Measurements from ENCODE around the gene ASB15.
A peak's percentile ranks its signal among the peaks of the same experiment; 100 is the strongest.

Gene ASB15

GRCh38 chr7:123682690-123683089 is 81.1 kb downstream of the ASB15 start:
- no peak for TF ChIP-seq ZFP30 (CRISPR knock-in tag; IDR thresholded peaks at IDR 0.05)
- TF ChIP-seq PPARA (CRISPR knock-in tag; IDR thresholded peaks at IDR 0.05; ENCODE audit: borderline replicate concordance): no peak
- no peak for TF ChIP-seq ARNTL (CRISPR knock-in tag; IDR thresholded peaks at IDR 0.05; ENCODE audit: borderline replicate concordance, low read depth)
- TF ChIP-seq CSDC2 (CRISPR knock-in tag; IDR thresholded peaks at IDR 0.05): no peak
- 0 out of 2 replicates have a peak, but pooled peaks have one; percentile 53 for TF ChIP-seq CREB5 (CRISPR knock-in tag; IDR thresholded peaks at IDR 0.05; ENCODE audit: low read depth)
- TF ChIP-seq ZNF8 (CRISPR knock-in tag; IDR thresholded peaks at IDR 0.05): no peak
- no peak for TF ChIP-seq TOX (CRISPR knock-in tag; IDR thresholded peaks at IDR 0.05; ENCODE audit: borderline replicate concordance)
- no peak for TF ChIP-seq ZC3H10 (CRISPR knock-in tag; IDR thresholded peaks at IDR 0.05)
- no peak for TF ChIP-seq RARB (CRISPR knock-in tag; IDR thresholded peaks at IDR 0.05)
- TF ChIP-seq, protein P1, sequence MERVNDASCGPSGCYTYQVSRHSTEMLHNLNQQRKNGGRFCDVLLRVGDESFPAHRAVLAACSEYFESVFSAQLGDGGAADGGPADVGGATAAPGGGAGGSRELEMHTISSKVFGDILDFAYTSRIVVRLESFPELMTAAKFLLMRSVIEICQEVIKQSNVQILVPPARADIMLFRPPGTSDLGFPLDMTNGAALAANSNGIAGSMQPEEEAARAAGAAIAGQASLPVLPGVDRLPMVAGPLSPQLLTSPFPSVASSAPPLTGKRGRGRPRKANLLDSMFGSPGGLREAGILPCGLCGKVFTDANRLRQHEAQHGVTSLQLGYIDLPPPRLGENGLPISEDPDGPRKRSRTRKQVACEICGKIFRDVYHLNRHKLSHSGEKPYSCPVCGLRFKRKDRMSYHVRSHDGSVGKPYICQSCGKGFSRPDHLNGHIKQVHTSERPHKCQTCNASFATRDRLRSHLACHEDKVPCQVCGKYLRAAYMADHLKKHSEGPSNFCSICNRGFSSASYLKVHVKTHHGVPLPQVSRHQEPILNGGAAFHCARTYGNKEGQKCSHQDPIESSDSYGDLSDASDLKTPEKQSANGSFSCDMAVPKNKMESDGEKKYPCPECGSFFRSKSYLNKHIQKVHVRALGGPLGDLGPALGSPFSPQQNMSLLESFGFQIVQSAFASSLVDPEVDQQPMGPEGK (CRISPR knock-in tag; IDR thresholded peaks at IDR 0.05; ENCODE audit: borderline replicate concordance): no peak
- TF ChIP-seq OSR1 (CRISPR knock-in tag; IDR thresholded peaks at IDR 0.05): no peak
- no peak for TF ChIP-seq ZNF70 (CRISPR knock-in tag; IDR thresholded peaks at IDR 0.05)
- TF ChIP-seq ZFP3 (CRISPR knock-in tag; IDR thresholded peaks at IDR 0.05): 0 out of 2 replicates have a peak, but pooled peaks have one; percentile 17
- TF ChIP-seq ZNF565 (CRISPR knock-in tag; conservative IDR thresholded peaks at IDR 0.05; ENCODE audit: low read depth): no peak
- TF ChIP-seq ESRRG (CRISPR knock-in tag; IDR thresholded peaks at IDR 0.05): 0 out of 2 replicates have a peak, but pooled peaks have one; percentile 33
- no peak for TF ChIP-seq GLIS3 (CRISPR knock-in tag; IDR thresholded peaks at IDR 0.05)
- TF ChIP-seq, protein P2, sequence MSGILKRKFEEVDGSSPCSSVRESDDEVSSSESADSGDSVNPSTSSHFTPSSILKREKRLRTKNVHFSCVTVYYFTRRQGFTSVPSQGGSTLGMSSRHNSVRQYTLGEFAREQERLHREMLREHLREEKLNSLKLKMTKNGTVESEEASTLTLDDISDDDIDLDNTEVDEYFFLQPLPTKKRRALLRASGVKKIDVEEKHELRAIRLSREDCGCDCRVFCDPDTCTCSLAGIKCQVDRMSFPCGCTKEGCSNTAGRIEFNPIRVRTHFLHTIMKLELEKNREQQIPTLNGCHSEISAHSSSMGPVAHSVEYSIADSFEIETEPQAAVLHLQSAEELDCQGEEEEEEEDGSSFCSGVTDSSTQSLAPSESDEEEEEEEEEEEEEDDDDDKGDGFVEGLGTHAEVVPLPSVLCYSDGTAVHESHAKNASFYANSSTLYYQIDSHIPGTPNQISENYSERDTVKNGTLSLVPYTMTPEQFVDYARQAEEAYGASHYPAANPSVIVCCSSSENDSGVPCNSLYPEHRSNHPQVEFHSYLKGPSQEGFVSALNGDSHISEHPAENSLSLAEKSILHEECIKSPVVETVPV (CRISPR knock-in tag; IDR thresholded peaks at IDR 0.05): no peak; the same call in 1 of the 2 replicates
- TF ChIP-seq, protein P3, sequence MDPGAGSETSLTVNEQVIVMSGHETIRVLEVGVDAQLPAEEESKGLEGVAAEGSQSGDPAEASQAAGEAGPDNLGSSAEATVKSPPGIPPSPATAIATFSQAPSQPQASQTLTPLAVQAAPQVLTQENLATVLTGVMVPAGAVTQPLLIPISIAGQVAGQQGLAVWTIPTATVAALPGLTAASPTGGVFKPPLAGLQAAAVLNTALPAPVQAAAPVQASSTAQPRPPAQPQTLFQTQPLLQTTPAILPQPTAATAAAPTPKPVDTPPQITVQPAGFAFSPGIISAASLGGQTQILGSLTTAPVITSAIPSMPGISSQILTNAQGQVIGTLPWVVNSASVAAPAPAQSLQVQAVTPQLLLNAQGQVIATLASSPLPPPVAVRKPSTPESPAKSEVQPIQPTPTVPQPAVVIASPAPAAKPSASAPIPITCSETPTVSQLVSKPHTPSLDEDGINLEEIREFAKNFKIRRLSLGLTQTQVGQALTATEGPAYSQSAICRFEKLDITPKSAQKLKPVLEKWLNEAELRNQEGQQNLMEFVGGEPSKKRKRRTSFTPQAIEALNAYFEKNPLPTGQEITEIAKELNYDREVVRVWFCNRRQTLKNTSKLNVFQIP (CRISPR knock-in tag; IDR thresholded peaks at IDR 0.05; ENCODE audit: borderline replicate concordance, low read depth): no peak
- TF ChIP-seq, protein P4, sequence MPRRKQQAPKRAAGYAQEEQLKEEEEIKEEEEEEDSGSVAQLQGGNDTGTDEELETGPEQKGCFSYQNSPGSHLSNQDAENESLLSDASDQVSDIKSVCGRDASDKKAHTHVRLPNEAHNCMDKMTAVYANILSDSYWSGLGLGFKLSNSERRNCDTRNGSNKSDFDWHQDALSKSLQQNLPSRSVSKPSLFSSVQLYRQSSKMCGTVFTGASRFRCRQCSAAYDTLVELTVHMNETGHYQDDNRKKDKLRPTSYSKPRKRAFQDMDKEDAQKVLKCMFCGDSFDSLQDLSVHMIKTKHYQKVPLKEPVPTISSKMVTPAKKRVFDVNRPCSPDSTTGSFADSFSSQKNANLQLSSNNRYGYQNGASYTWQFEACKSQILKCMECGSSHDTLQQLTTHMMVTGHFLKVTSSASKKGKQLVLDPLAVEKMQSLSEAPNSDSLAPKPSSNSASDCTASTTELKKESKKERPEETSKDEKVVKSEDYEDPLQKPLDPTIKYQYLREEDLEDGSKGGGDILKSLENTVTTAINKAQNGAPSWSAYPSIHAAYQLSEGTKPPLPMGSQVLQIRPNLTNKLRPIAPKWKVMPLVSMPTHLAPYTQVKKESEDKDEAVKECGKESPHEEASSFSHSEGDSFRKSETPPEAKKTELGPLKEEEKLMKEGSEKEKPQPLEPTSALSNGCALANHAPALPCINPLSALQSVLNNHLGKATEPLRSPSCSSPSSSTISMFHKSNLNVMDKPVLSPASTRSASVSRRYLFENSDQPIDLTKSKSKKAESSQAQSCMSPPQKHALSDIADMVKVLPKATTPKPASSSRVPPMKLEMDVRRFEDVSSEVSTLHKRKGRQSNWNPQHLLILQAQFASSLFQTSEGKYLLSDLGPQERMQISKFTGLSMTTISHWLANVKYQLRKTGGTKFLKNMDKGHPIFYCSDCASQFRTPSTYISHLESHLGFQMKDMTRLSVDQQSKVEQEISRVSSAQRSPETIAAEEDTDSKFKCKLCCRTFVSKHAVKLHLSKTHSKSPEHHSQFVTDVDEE (CRISPR knock-in tag; IDR thresholded peaks at IDR 0.05): no peak
- no peak for TF ChIP-seq SNAI2 (CRISPR knock-in tag; IDR thresholded peaks at IDR 0.05)
- TF ChIP-seq BACH2 (CRISPR knock-in tag; IDR thresholded peaks at IDR 0.05; ENCODE audit: borderline replicate concordance): no peak
- peak; percentile 98 for TF ChIP-seq ISL1 (CRISPR knock-in tag; IDR thresholded peaks at IDR 0.05)
- TF ChIP-seq TCF4 (CRISPR knock-in tag; IDR thresholded peaks at IDR 0.05; ENCODE audit: borderline replicate concordance): no peak
- ATAC-seq: peak; percentile 94

- no peak for ATAC-seq
- TF ChIP-seq, protein P4 (CRISPR knock-in tag; IDR thresholded peaks at IDR 0.05): no peak
- TF ChIP-seq SNAI2 (CRISPR knock-in tag; IDR thresholded peaks at IDR 0.05) (no peak), RARB (CRISPR knock-in tag; IDR thresholded peaks at IDR 0.05) (no peak), OSR1 (CRISPR knock-in tag; IDR thresholded peaks at IDR 0.05) (no peak), BACH2 (CRISPR knock-in tag; IDR thresholded peaks at IDR 0.05; ENCODE audit: borderline replicate concordance) (no peak)
These were observed 85.5 kb downstream of the ASB15 start for GRCh38 chr7:123687161-123687560.
